GM23338 (cell line): ENCODE measurements around the gene ZBTB25. TPM values are rescaled to one million over a fixed set of nuclear protein-coding genes. Genes with fewer than 3 reads are reported as not detected.

Experiments
- ATAC-seq: fragments of 200-7000 bp; cut with Tn5 transposase; 3 replicates; pipeline ENCODE4 v1.9.1; 2020
- DNase-seq: peaks from one replicate; pipeline ENCODE4 v3.0.0-alpha.2; 2015; ENCODE audit warnings: low spot score
- H2AFZ ChIP-seq: fragments of 200-600 bp; sonication (generic); 2 replicates; pipeline ENCODE4 v1.8.0; 2016; ENCODE audit warnings: antibody characterized with exemption, mild to moderate bottlenecking, moderate library complexity
- H3F3A ChIP-seq: fragments of 200-600 bp; sonication (generic); replicated peaks from 2 replicates; pipeline ENCODE4 v1.8.0; 2017; ENCODE audit warnings: antibody characterized with exemption, mixed run types, low read depth
- H3K27ac ChIP-seq: fragments of 200-600 bp; sonication (generic); 2 replicates; pipeline ENCODE4 v1.6.1; 2016; ENCODE audit warnings: low read depth
- H3K27me3 ChIP-seq: fragments of 200-600 bp; sonication (generic); 2 replicates; pipeline ENCODE4 v1.8.0; 2016; ENCODE audit warnings: mild to moderate bottlenecking, mixed run types, moderate library complexity; ENCODE audit not compliant: insufficient read depth
- H3K36me3 ChIP-seq: fragments of 200-600 bp; sonication (generic); 2 replicates; pipeline ENCODE4 v1.8.0; 2016; ENCODE audit warnings: mild to moderate bottlenecking; ENCODE audit not compliant: insufficient read depth
- H3K4me1 ChIP-seq: fragments of 200-600 bp; sonication (generic); 2 replicates; pipeline ENCODE4 v1.8.0; 2016; ENCODE audit warnings: mild to moderate bottlenecking, moderate library complexity; ENCODE audit not compliant: insufficient read depth
- H3K4me2 ChIP-seq: fragments of 200-600 bp; sonication (generic); 2 replicates; pipeline ENCODE4 v1.7.1; 2017; ENCODE audit warnings: mixed run types
- H3K4me3 ChIP-seq: fragments of 200-600 bp; sonication (generic); 2 replicates; pipeline ENCODE4 v1.6.1; 2016; ENCODE audit warnings: mixed run types
- H3K79me2 ChIP-seq: fragments of 200-600 bp; sonication (generic); replicated peaks from 2 replicates; pipeline ENCODE4 v1.8.0; 2017; ENCODE audit warnings: mild to moderate bottlenecking; ENCODE audit not compliant: insufficient read depth
- H3K9me2 ChIP-seq: fragments of 200-600 bp; sonication (generic); 2 replicates; pipeline ENCODE4 v1.8.0; 2017; ENCODE audit not compliant: insufficient read depth
- H4K20me1 ChIP-seq: fragments of 200-600 bp; sonication (generic); replicated peaks from 2 replicates; pipeline ENCODE4 v1.8.0; 2017; ENCODE audit warnings: mild to moderate bottlenecking; ENCODE audit not compliant: insufficient read depth
- H3K27ac Mint-ChIP-seq: 2 replicates; pipeline ENCODE4 v1.8.0; 2020; ENCODE audit warnings: inconsistent platforms, mild to moderate bottlenecking, moderate library complexity, mixed read lengths
- H3K27me3 Mint-ChIP-seq: 3 replicates; pipeline ENCODE4 v1.8.0; 2022; ENCODE audit warnings: low read depth, mild to moderate bottlenecking, moderate library complexity, mixed read lengths, inconsistent platforms; ENCODE audit not compliant: insufficient read depth, poor library complexity
- H3K36me3 Mint-ChIP-seq: 3 replicates; pipeline ENCODE4 v1.8.0; 2021; ENCODE audit warnings: low read depth, mild to moderate bottlenecking, inconsistent platforms, moderate library complexity, mixed read lengths
- H3K4me1 Mint-ChIP-seq: 3 replicates; pipeline ENCODE4 v1.8.0; 2020; ENCODE audit warnings: mild to moderate bottlenecking, inconsistent platforms, mixed read lengths
- H3K4me3 Mint-ChIP-seq: 3 replicates; pipeline ENCODE4 v1.8.0; 2021; ENCODE audit warnings: moderate library complexity, mild to moderate bottlenecking, inconsistent platforms, mixed read lengths
- H3K9me3 Mint-ChIP-seq: 3 replicates; pipeline ENCODE4 v1.8.0; 2020; ENCODE audit warnings: moderate library complexity, mild to moderate bottlenecking, inconsistent platforms, mixed read lengths
- CREB1 ChIP-seq: fragments of 250-450 bp; sonication (Bioruptor Pico); IDR thresholded peaks from 2 replicates; pipeline ENCODE4 v1.5.0; 2020; ENCODE audit warnings: low read depth, mild to moderate bottlenecking, moderate library complexity
- CTCF ChIP-seq, 2 experiments: fragments of 200-600 bp in 1 of 2; sonication (generic) in 1 of 2; conservative IDR thresholded peaks; 2 replicates each; pipeline versions ENCODE4 v1.5.1 to v1.6.1; 2016 to 2017; ENCODE audit warnings: antibody characterized with exemption in 2 of 2, low read depth in 2 of 2, mild to moderate bottlenecking in 2 of 2, moderate library complexity in 1 of 2
- EZH2phosphoT487 ChIP-seq: fragments of 200-600 bp; sonication (generic); IDR thresholded peaks from one replicate; pipeline ENCODE4 v1.8.1; 2018; ENCODE audit warnings: antibody characterized with exemption; ENCODE audit not compliant: unreplicated experiment
- POLR2AphosphoS5 ChIP-seq: IDR thresholded peaks from 2 replicates; pipeline ENCODE4 v1.6.1; 2016; ENCODE audit warnings: antibody characterized with exemption, low read depth
- STAT1 ChIP-seq: IDR thresholded peaks from one replicate; pipeline ENCODE4 v1.6.1; 2016; ENCODE audit warnings: antibody characterized with exemption; ENCODE audit not compliant: unreplicated experiment
- ZNF114 ChIP-seq: fragments of 250-450 bp; sonication (Bioruptor Pico); IDR thresholded peaks from 2 replicates; pipeline ENCODE4 v1.5.0; 2020; ENCODE audit warnings: mild to moderate bottlenecking, moderate library complexity
- ZNF331 ChIP-seq: fragments of 250-450 bp; sonication (Bioruptor Pico); IDR thresholded peaks from 2 replicates; pipeline ENCODE4 v1.5.0; 2020; ENCODE audit warnings: low read depth, mild to moderate bottlenecking, moderate library complexity
- ZNF462 ChIP-seq: fragments of 250-450 bp; sonication (Bioruptor Pico); IDR thresholded peaks from 2 replicates; pipeline ENCODE4 v1.5.0; 2020; ENCODE audit warnings: mild to moderate bottlenecking, moderate library complexity
- polyA plus RNA-seq: library from polyadenylated mRNA; unstranded; fragments of >200 nt; fragmentation: Nextera tagmentation; extraction: Ambion mirVana; gene quantifications from 2 replicates; pipeline ENCODE4 v1.2.1, GENCODE V29; 2016
- total RNA-seq: library from RNA; depleted of rRNA; stranded (reverse); fragments of >200 nt; shearing (Covaris generic); gene quantifications from 2 replicates; pipeline ENCODE4 v1.2.3, GENCODE V29; 2014
- TF ChIP-seq, protein P1 (sequence below): IDR thresholded peaks from one replicate; pipeline ENCODE4 v1.6.1; 2018; ENCODE audit warnings: antibody characterized with exemption; ENCODE audit not compliant: unreplicated experiment

Gene ZBTB25
- total and polyA plus RNA-seq, 2 experiments from 2014 or later, result 5.8 to 8.0 TPM

GRCh38 chr14:64450255-64450654, 53.4 kb downstream of the ZBTB25 start (continued):
- TF ChIP-seq, protein P1, sequence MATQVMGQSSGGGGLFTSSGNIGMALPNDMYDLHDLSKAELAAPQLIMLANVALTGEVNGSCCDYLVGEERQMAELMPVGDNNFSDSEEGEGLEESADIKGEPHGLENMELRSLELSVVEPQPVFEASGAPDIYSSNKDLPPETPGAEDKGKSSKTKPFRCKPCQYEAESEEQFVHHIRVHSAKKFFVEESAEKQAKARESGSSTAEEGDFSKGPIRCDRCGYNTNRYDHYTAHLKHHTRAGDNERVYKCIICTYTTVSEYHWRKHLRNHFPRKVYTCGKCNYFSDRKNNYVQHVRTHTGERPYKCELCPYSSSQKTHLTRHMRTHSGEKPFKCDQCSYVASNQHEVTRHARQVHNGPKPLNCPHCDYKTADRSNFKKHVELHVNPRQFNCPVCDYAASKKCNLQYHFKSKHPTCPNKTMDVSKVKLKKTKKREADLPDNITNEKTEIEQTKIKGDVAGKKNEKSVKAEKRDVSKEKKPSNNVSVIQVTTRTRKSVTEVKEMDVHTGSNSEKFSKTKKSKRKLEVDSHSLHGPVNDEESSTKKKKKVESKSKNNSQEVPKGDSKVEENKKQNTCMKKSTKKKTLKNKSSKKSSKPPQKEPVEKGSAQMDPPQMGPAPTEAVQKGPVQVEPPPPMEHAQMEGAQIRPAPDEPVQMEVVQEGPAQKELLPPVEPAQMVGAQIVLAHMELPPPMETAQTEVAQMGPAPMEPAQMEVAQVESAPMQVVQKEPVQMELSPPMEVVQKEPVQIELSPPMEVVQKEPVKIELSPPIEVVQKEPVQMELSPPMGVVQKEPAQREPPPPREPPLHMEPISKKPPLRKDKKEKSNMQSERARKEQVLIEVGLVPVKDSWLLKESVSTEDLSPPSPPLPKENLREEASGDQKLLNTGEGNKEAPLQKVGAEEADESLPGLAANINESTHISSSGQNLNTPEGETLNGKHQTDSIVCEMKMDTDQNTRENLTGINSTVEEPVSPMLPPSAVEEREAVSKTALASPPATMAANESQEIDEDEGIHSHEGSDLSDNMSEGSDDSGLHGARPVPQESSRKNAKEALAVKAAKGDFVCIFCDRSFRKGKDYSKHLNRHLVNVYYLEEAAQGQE, result no peak
- no peak for TF ChIP-seq POLR2AphosphoS5
- TF ChIP-seq ZNF331, result no peak
- no peak for TF ChIP-seq ZNF462

- Histone ChIP-seq H3K27me3 (no peaks in the 10 kb centered on the region), H3K4me1 (no peaks in the 10 kb centered on the region), H3K79me2 (no peaks in the 10 kb centered on the region), H4K20me1 (peaks cover 16% of the 10 kb centered on the region; the same call in 1 of the 2 replicates), H2AFZ (no peak overlapping the region), H3K9me2 (no peaks in the 10 kb centered on the region), H3F3A (peaks cover 15% of the 10 kb centered on the region), H3K27ac (peak overlapping the region; percentile 50), H3K36me3 (peaks cover 77% of the 10 kb centered on the region), H3K4me3 (no peak overlapping the region), H3K4me2 (no peak overlapping the region)
- Mint-ChIP-seq H3K4me1 (no peaks in the 10 kb centered on the region), H3K27me3 (peaks cover 2% of the 10 kb centered on the region), H3K4me3 (no peak overlapping the region), H3K36me3 (peaks cover 81% of the 10 kb centered on the region), H3K9me3 (no peaks in the 10 kb centered on the region), H3K27ac (no peak overlapping the region)
- no peak for DNase-seq
- ATAC-seq, result no peak
- TF ChIP-seq CREB1 (CRISPR knock-in tag) (no peak), ZNF331 (no peak), CTCF (conservative IDR thresholded peaks at IDR 0.05; ENCODE audit: low read depth in 2 of 2) (no peak), EZH2phosphoT487 (no peak), STAT1 (no peak), ZNF114 (CRISPR knock-in tag) (no peak)
- TF ChIP-seq, protein P1, result no peak
These were observed 55.6 kb downstream of the ZBTB25 start for GRCh38 chr14:64447876-64448670.
